Measurements from ENCODE around the gene PACS2. TPM values are rescaled to one million over a fixed set of nuclear protein-coding genes. Genes with fewer than 3 reads are reported as not detected.

Gene PACS2
- total RNA-seq, 1 donor from 2014 or later = 74.0 TPM

GRCh38 chr14:105446971-105447370 lies 132.4 kb downstream of the PACS2 start:
- DNase-seq = no peak

Other genes starting within 250 kb of the PACS2 start
- 0.09 and 0.85 TPM in 2 replicates for gene GPR132, start 249.3 kb upstream of the PACS2 start, total RNA-seq
- gene JAG2, start 146.0 kb upstream of the PACS2 start, total RNA-seq = 72.5 and 76.1 TPM in 2 replicates
- gene NUDT14, start 133.4 kb upstream of the PACS2 start, total RNA-seq = 38.7 and 77.4 TPM in 2 replicates
- gene BTBD6, start 66.2 kb upstream of the PACS2 start, total RNA-seq = 68.1 and 81.5 TPM in 2 replicates
- 56.5 and 71.5 TPM in 2 replicates for gene BRF1, start 13.7 kb upstream of the PACS2 start, total RNA-seq
- 0.05 and 0.17 TPM in 2 replicates for gene TEX22, start 83.8 kb downstream of the PACS2 start, total RNA-seq
- 43.4 and 55.5 TPM in 2 replicates for gene MTA1, start 105.1 kb downstream of the PACS2 start, total RNA-seq
- 265 and 324 TPM in 2 replicates for gene CRIP2, start 160.1 kb downstream of the PACS2 start, total RNA-seq
- 0.42 and 0.68 TPM in 2 replicates for gene CRIP1, start 172.1 kb downstream of the PACS2 start, total RNA-seq
- gene TEDC1, start 176.5 kb downstream of the PACS2 start, total RNA-seq = 9.7 and 18.0 TPM in 2 replicates
- 4.6 and 11.7 TPM in 2 replicates for gene TMEM121, start 211.8 kb downstream of the PACS2 start, total RNA-seq